SK-N-SH treated with all-trans-retinoic acid at 6 μM for 48 hours (cell line): ENCODE results near the gene DNAH14.

Source experiments
- ATAC-seq: fragments of 200-7000 bp; cut with Tn5 transposase; 3 replicates; pipeline ENCODE4 v1.9.1; 2020; ENCODE audit warnings: mild to moderate bottlenecking, moderate library complexity
- ARNTL ChIP-seq: fragments of 450-650 bp; formaldehyde crosslinking; IDR thresholded peaks from 2 replicates; pipeline ENCODE4 v1.5.0; 2020; ENCODE audit warnings: low read depth, mild to moderate bottlenecking, moderate library complexity, borderline replicate concordance
- BACH2 ChIP-seq: fragments of 250-450 bp; sonication (Bioruptor Pico); IDR thresholded peaks from 2 replicates; pipeline ENCODE4 v1.9.0; 2021; ENCODE audit warnings: mild to moderate bottlenecking, borderline replicate concordance
- CREB5 ChIP-seq: fragments of 250-450 bp; sonication (Bioruptor Pico); IDR thresholded peaks from 2 replicates; pipeline ENCODE4 v1.5.1; 2020; ENCODE audit warnings: low read depth, mild to moderate bottlenecking, moderate library complexity
- CSDC2 ChIP-seq: fragments of 250-450 bp; sonication (Bioruptor Pico); IDR thresholded peaks from 2 replicates; pipeline ENCODE4 v1.5.0; 2020; ENCODE audit warnings: mild to moderate bottlenecking, moderate library complexity
- ESRRG ChIP-seq: fragments of 250-450 bp; sonication (Bioruptor Pico); IDR thresholded peaks from 2 replicates; pipeline ENCODE4 v1.6.1; 2021; ENCODE audit warnings: mild to moderate bottlenecking
- GLIS3 ChIP-seq: fragments of 250-450 bp; sonication (Bioruptor Pico); IDR thresholded peaks from 2 replicates; pipeline ENCODE4 v1.5.0; 2020; ENCODE audit warnings: mild to moderate bottlenecking, moderate library complexity
- ISL1 ChIP-seq: fragments of 250-450 bp; sonication (Bioruptor Pico); IDR thresholded peaks from 2 replicates; pipeline ENCODE4 v2.1.2; 2022; ENCODE audit warnings: mild to moderate bottlenecking, moderate library complexity
- OSR1 ChIP-seq: fragments of 250-450 bp; sonication (Bioruptor Pico); IDR thresholded peaks from 2 replicates; pipeline ENCODE4 v1.8.0; 2022; ENCODE audit warnings: moderate library complexity, mild to moderate bottlenecking, inconsistent platforms
- PPARA ChIP-seq: fragments of 250-450 bp; sonication (Bioruptor Pico); IDR thresholded peaks from 2 replicates; pipeline ENCODE4 v1.5.0; 2020; ENCODE audit warnings: mild to moderate bottlenecking, borderline replicate concordance
- RARB ChIP-seq: fragments of 250-450 bp; sonication (Bioruptor Pico); IDR thresholded peaks from 2 replicates; pipeline ENCODE4 v1.8.0; 2021; ENCODE audit warnings: mild to moderate bottlenecking, moderate library complexity
- SNAI2 ChIP-seq: fragments of 250-450 bp; sonication (Bioruptor Pico); IDR thresholded peaks from 2 replicates; pipeline ENCODE4 v1.5.0; 2020; ENCODE audit warnings: mild to moderate bottlenecking, moderate library complexity
- TCF4 ChIP-seq: fragments of 250-450 bp; sonication (Bioruptor Pico); IDR thresholded peaks from 2 replicates; pipeline ENCODE4 v1.8.0; 2021; ENCODE audit warnings: mild to moderate bottlenecking, moderate library complexity, borderline replicate concordance
- TOX ChIP-seq: fragments of 250-450 bp; sonication (Bioruptor Pico); IDR thresholded peaks from 2 replicates; pipeline ENCODE4 v1.8.0; 2021; ENCODE audit warnings: mild to moderate bottlenecking, moderate library complexity, borderline replicate concordance
- TSHZ2 ChIP-seq: fragments of 250-450 bp; sonication (Bioruptor Pico); IDR thresholded peaks from 2 replicates; pipeline ENCODE4 v1.5.0; 2020; ENCODE audit warnings: mild to moderate bottlenecking, moderate library complexity
- ZC3H10 ChIP-seq: fragments of 250-450 bp; sonication (Bioruptor Pico); IDR thresholded peaks from 2 replicates; pipeline ENCODE4 v1.5.1; 2021; ENCODE audit warnings: mild to moderate bottlenecking, moderate library complexity
- ZNF565 ChIP-seq: fragments of 450-650 bp; formaldehyde crosslinking; conservative IDR thresholded peaks from 2 replicates; pipeline ENCODE4 v1.5.0; 2020; ENCODE audit warnings: low read depth, mild to moderate bottlenecking, moderate library complexity
- ZNF70 ChIP-seq: fragments of 450-650 bp; formaldehyde crosslinking; IDR thresholded peaks from 2 replicates; pipeline ENCODE4 v1.5.0; 2020; ENCODE audit warnings: mild to moderate bottlenecking, moderate library complexity
- ZNF8 ChIP-seq: fragments of 450-650 bp; formaldehyde crosslinking; IDR thresholded peaks from 2 replicates; pipeline ENCODE4 v1.5.0; 2020; ENCODE audit warnings: mild to moderate bottlenecking, moderate library complexity
- TF ChIP-seq, protein P1 (sequence below): fragments of 250-450 bp; sonication (Bioruptor Pico); IDR thresholded peaks from 2 replicates; pipeline ENCODE4 v1.8.0; 2021; ENCODE audit warnings: low read depth, mild to moderate bottlenecking, moderate library complexity, borderline replicate concordance
- TF ChIP-seq, protein P2 (sequence below): fragments of 250-450 bp; sonication (Bioruptor Pico); IDR thresholded peaks from 2 replicates; pipeline ENCODE4 v1.8.0; 2020; ENCODE audit warnings: mild to moderate bottlenecking, moderate library complexity, borderline replicate concordance
- TF ChIP-seq, protein P3 (sequence below): fragments of 250-450 bp; sonication (Bioruptor Pico); IDR thresholded peaks from 2 replicates; pipeline ENCODE4 v1.5.1; 2021; ENCODE audit warnings: mild to moderate bottlenecking, moderate library complexity

DNAH14 gene

DNA sequence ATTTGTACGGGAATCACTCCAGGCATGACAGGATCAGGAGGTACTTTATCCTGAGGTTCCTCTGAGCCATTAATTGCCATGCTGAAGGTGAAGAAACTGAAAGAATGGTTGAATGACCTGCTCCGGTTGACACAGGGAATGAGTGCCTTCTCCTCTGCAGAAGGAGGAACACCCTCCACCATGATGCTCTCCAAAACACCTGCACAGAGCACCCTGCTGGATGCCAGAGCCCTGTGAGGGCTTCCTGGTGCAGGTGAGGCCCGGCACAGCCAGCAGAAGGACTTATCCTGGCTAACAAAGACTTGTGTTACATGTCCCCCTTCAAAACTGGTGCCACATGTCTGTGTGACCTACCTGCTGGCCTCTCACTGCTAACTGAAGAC is 512.6 kb downstream of the DNAH14 start:
- no peak for ATAC-seq
- no peak for TF ChIP-seq ZNF565 (CRISPR knock-in tag)
- TF ChIP-seq CSDC2: no peak
- TF ChIP-seq GLIS3 (CRISPR knock-in tag): no peak
- TF ChIP-seq ZC3H10 (CRISPR knock-in tag): no peak
- no peak for TF ChIP-seq ISL1 (CRISPR knock-in tag)
- TF ChIP-seq RARB (CRISPR knock-in tag): no peak
- TF ChIP-seq ESRRG (CRISPR knock-in tag): no peak
- no peak for TF ChIP-seq ZNF8 (CRISPR knock-in tag)
- TF ChIP-seq BACH2 (CRISPR knock-in tag): no peak
- no peak for TF ChIP-seq TCF4
- TF ChIP-seq OSR1 (CRISPR knock-in tag): no peak
- no peak for TF ChIP-seq SNAI2 (CRISPR knock-in tag)

- no peak for ATAC-seq
- no peak for TF ChIP-seq TOX (CRISPR knock-in tag)
- TF ChIP-seq, protein P1, sequence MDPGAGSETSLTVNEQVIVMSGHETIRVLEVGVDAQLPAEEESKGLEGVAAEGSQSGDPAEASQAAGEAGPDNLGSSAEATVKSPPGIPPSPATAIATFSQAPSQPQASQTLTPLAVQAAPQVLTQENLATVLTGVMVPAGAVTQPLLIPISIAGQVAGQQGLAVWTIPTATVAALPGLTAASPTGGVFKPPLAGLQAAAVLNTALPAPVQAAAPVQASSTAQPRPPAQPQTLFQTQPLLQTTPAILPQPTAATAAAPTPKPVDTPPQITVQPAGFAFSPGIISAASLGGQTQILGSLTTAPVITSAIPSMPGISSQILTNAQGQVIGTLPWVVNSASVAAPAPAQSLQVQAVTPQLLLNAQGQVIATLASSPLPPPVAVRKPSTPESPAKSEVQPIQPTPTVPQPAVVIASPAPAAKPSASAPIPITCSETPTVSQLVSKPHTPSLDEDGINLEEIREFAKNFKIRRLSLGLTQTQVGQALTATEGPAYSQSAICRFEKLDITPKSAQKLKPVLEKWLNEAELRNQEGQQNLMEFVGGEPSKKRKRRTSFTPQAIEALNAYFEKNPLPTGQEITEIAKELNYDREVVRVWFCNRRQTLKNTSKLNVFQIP (CRISPR knock-in tag): no peak
- TF ChIP-seq, protein P2, sequence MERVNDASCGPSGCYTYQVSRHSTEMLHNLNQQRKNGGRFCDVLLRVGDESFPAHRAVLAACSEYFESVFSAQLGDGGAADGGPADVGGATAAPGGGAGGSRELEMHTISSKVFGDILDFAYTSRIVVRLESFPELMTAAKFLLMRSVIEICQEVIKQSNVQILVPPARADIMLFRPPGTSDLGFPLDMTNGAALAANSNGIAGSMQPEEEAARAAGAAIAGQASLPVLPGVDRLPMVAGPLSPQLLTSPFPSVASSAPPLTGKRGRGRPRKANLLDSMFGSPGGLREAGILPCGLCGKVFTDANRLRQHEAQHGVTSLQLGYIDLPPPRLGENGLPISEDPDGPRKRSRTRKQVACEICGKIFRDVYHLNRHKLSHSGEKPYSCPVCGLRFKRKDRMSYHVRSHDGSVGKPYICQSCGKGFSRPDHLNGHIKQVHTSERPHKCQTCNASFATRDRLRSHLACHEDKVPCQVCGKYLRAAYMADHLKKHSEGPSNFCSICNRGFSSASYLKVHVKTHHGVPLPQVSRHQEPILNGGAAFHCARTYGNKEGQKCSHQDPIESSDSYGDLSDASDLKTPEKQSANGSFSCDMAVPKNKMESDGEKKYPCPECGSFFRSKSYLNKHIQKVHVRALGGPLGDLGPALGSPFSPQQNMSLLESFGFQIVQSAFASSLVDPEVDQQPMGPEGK: no peak
- no peak for TF ChIP-seq ARNTL
- TF ChIP-seq, protein P3, sequence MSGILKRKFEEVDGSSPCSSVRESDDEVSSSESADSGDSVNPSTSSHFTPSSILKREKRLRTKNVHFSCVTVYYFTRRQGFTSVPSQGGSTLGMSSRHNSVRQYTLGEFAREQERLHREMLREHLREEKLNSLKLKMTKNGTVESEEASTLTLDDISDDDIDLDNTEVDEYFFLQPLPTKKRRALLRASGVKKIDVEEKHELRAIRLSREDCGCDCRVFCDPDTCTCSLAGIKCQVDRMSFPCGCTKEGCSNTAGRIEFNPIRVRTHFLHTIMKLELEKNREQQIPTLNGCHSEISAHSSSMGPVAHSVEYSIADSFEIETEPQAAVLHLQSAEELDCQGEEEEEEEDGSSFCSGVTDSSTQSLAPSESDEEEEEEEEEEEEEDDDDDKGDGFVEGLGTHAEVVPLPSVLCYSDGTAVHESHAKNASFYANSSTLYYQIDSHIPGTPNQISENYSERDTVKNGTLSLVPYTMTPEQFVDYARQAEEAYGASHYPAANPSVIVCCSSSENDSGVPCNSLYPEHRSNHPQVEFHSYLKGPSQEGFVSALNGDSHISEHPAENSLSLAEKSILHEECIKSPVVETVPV: no peak
- no peak for TF ChIP-seq CREB5 (CRISPR knock-in tag)
- TF ChIP-seq SNAI2 (CRISPR knock-in tag): no peak
- no peak for TF ChIP-seq RARB (CRISPR knock-in tag)
- TF ChIP-seq TSHZ2: no peak
- TF ChIP-seq ZNF8 (CRISPR knock-in tag): no peak
- no peak for TF ChIP-seq ZNF565 (CRISPR knock-in tag)
- TF ChIP-seq GLIS3 (CRISPR knock-in tag): no peak
- TF ChIP-seq ISL1 (CRISPR knock-in tag): no peak
- no peak for TF ChIP-seq TCF4
- no peak for TF ChIP-seq ZNF70 (CRISPR knock-in tag)
- TF ChIP-seq CSDC2: no peak
- TF ChIP-seq BACH2 (CRISPR knock-in tag): no peak
- no peak for TF ChIP-seq ZC3H10 (CRISPR knock-in tag)
- no peak for TF ChIP-seq PPARA (CRISPR knock-in tag)
- TF ChIP-seq OSR1 (CRISPR knock-in tag): no peak
- TF ChIP-seq, all 23 proteins: peak for 0
These were observed 516.4 kb downstream of the DNAH14 start for GRCh38 chr1:225445639-225446594.
